K562 (cell line): Measurements from ENCODE around the gene WWOX. TPM values are rescaled to one million over a fixed set of nuclear protein-coding genes. Genes with fewer than 3 reads are reported as not detected.

Source experiments
- ATAC-seq: fragments of 200-7000 bp; cut with Tn5 transposase; 3 replicates; pipeline ENCODE4 v1.9.1; 2020; ENCODE audit warnings: moderate library complexity
- BruUV-seq: library from RNA; stranded (reverse); fragments of 400-500 nt; replicated peaks from 2 replicates; lab custom pipeline; 2021; lab: Mats Ljungman, UMichigan
- CTCF ChIA-PET: fragments of 300-600 bp; formaldehyde crosslinking; extraction: SDS; loops from one replicate; lab custom pipeline; 2021; ENCODE audit warnings: low intra/inter-chr PET ratio; lab: Yijun Ruan, JAX
- POLR2A ChIA-PET: fragments of 300-600, 350-650 bp; sonication (Branson Sonifier 250); formaldehyde crosslinking; extraction: SDS; loops from one replicate; lab custom pipeline; 2021; ENCODE audit warnings: antibody characterized with exemption, inconsistent platforms; lab: Yijun Ruan, JAX
- DNase-seq, 4 experiments: peaks; one replicate each; pipeline versions ENCODE4 v3.0.0 to v3.0.0-alpha.2; 2011 to 2018; ENCODE audit warnings: low spot score in 3 of 4, mixed read lengths in 3 of 4; ENCODE audit errors: extremely low read depth in 1 of 4
- FAIRE-seq: peaks from 2 replicates; lab custom pipeline; 2011; peaks lifted over from hg19 to GRCh38; lab: Jason Lieb, UNC
- H2AFZ ChIP-seq: 2 replicates; pipeline ENCODE4 v1.6.0; 2011; ENCODE audit warnings: low read depth, low read length, control low read depth, inconsistent platforms
- H3K27ac ChIP-seq: fragments of 200-600 bp; 3 replicates; pipeline ENCODE4 v1.8.0; 2011; ENCODE audit warnings: low read depth, mild to moderate bottlenecking, control low read depth, inconsistent platforms, low read length, moderate library complexity, mixed read lengths; ENCODE audit errors: extremely low read depth
- H3K27me3 ChIP-seq, 2 experiments: fragments of 300-600 bp in 1 of 2; 2 replicates in 1 of 2; 3 replicates in 1 of 2; pipeline versions ENCODE4 v1.6.0 to v1.8.0; 2011; ENCODE audit warnings: inconsistent platforms in 2 of 2, low read length in 2 of 2, mild to moderate bottlenecking in 1 of 2, mixed read lengths in 1 of 2, moderate library complexity in 1 of 2; ENCODE audit not compliant: control insufficient read depth in 2 of 2, insufficient read depth in 2 of 2
- H3K36me3 ChIP-seq: fragments of 300-600 bp; 3 replicates; pipeline ENCODE4 v1.8.0; 2011; ENCODE audit warnings: mild to moderate bottlenecking, low read length, inconsistent platforms; ENCODE audit not compliant: control insufficient read depth, insufficient read depth
- H3K4me1 ChIP-seq, 2 experiments: fragments of 200-600 bp in 1 of 2; replicated peaks in 1 of 2; 2 replicates in 1 of 2; 3 replicates in 1 of 2; pipeline versions ENCODE4 v1.5.1 to v1.8.0; 2011; ENCODE audit warnings: inconsistent platforms in 2 of 2, low read length in 2 of 2, mild to moderate bottlenecking in 1 of 2, mixed read lengths in 1 of 2, moderate library complexity in 1 of 2; ENCODE audit not compliant: control insufficient read depth in 2 of 2, insufficient read depth in 2 of 2
- H3K4me2 ChIP-seq: 2 replicates; pipeline ENCODE4 v1.6.1; 2011; ENCODE audit warnings: low read length, control low read depth, inconsistent platforms, mixed read lengths; ENCODE audit not compliant: insufficient read depth
- H3K4me3 ChIP-seq: fragments of 200-600 bp; sonication (generic), shearing (Covaris generic); 2 replicates; pipeline ENCODE4 v1.5.1; 2016; ENCODE audit warnings: control low read depth, inconsistent platforms
- H3K79me2 ChIP-seq: fragments of 200-600 bp; 3 replicates; pipeline ENCODE4 v1.8.0; 2011; ENCODE audit warnings: low read length, inconsistent platforms; ENCODE audit not compliant: control insufficient read depth, insufficient read depth
- H3K9ac ChIP-seq, 2 experiments: 2 replicates each; pipeline versions ENCODE4 v1.6.0 to v1.6.1; 2011; ENCODE audit warnings: low read depth in 2 of 2, low read length in 2 of 2, control low read depth in 1 of 2, inconsistent platforms in 1 of 2, mild to moderate bottlenecking in 1 of 2, mixed read lengths in 1 of 2; ENCODE audit not compliant: insufficient read depth in 1 of 2
- H3K9me1 ChIP-seq: one replicate; pipeline ENCODE4 v1.6.0; 2011; ENCODE audit warnings: inconsistent platforms, mild to moderate bottlenecking, low read length, moderate library complexity; ENCODE audit not compliant: control insufficient read depth, insufficient read depth
- H3K9me3 ChIP-seq: replicated peaks from 2 replicates; pipeline ENCODE4 v1.5.1; 2011; ENCODE audit warnings: low read depth, low read length, inconsistent platforms; ENCODE audit not compliant: control insufficient read depth, insufficient read depth
- H4K20me1 ChIP-seq: replicated peaks from 2 replicates; pipeline ENCODE4 v1.6.1; 2011; ENCODE audit warnings: low read length, inconsistent platforms, mixed read lengths; ENCODE audit not compliant: control insufficient read depth, insufficient read depth
- FOXM1 ChIP-seq, 2 experiments: fragments of 450-650 bp in 1 of 2; sonication (generic) in 1 of 2; formaldehyde crosslinking in 1 of 2; IDR thresholded peaks; 2 replicates each; pipeline versions ENCODE4 v1.6.1 to v1.9.0; 2017 to 2022; ENCODE audit warnings: low read depth in 2 of 2, mild to moderate bottlenecking in 2 of 2, missing genetic modification reagents in 1 of 2, moderate library complexity in 1 of 2
- POLR2AphosphoS2 ChIP-seq: IDR thresholded peaks from 2 replicates; pipeline ENCODE4 v1.6.1; 2012; ENCODE audit warnings: low read length, improper control_type of control experiment
- PRPF4 ChIP-seq: fragments of 200-400 bp; formaldehyde crosslinking; IDR thresholded peaks from one replicate; pipeline ENCODE4 v1.6.1; 2017; ENCODE audit warnings: low read length, low read depth, mild to moderate bottlenecking; ENCODE audit not compliant: insufficient read depth, poor library complexity, severe bottlenecking
- WGBS: fragments of 100-300 bp; shearing (Covaris generic); methylation state at CpG from one replicate; pipeline ENCODE4 v1.1.6; 2016; ENCODE audit warnings: low coverage, mixed read lengths; ENCODE audit not compliant: insufficient coverage; ENCODE audit errors: missing lambda C conversion rate; 5-methylcytosine and 5-hydroxymethylcytosine counted together
- in situ Hi-C: fragments of 300-500 bp; cut with MboI; formaldehyde crosslinking; loops from 4 replicates; pipeline ENCODE4 v1.15.0; 2018; ENCODE audit warnings: inconsistent platforms, mixed read lengths
- intact Hi-C: fragments of 100-400 bp; cut with micrococcal nuclease; formaldehyde crosslinking; loops from 2 replicates; pipeline ENCODE4 v1.14.2; 2022
- polyA plus RNA-seq, 8 experiments: library from polyadenylated mRNA; depleted of rRNA in 4 of 8; stranded (reverse) in 5 of 8; unstranded in 3 of 8; fragments of >200 nt; fragmentation: Nextera tagmentation in 2 of 8; fragmentation: Illumina TruSeq in 1 of 8; extraction: Ambion mirVana in 2 of 8; extraction: Trizol in 1 of 8; gene quantifications; 2 replicates each; pipeline versions ENCODE4 v1.2.1 to v1.2.3, GENCODE V29; 2011 to 2014; ENCODE audit warnings: inconsistent platforms in 1 of 8, missing spikeins in 1 of 8
- total RNA-seq, 7 experiments: library from RNA; depleted of rRNA in 6 of 7; stranded (reverse); fragments of >200 nt in 6 of 7; fragmentation: Illumina TruSeq in 2 of 7; extraction: Trizol in 2 of 7; gene quantifications; 2 replicates each; pipeline versions ENCODE4 v1.2.1 to v1.2.3, GENCODE V29; 2011 to 2021; ENCODE audit warnings: low replicate concordance in 1 of 7
- TF ChIP-seq, protein P1 (sequence below): sonication (generic); formaldehyde crosslinking; IDR thresholded peaks from 2 replicates; pipeline ENCODE4 v1.8.0; 2022; ENCODE audit warnings: mild to moderate bottlenecking, low read depth, missing genetic modification reagents

Gene WWOX
- total and polyA plus RNA-seq, 9 of the 15 experiments (the other 6 are each of a cell fraction or from before 2014, with no cell fraction given), result 1.6 to 22.7 (median 8.1) TPM

DNA sequence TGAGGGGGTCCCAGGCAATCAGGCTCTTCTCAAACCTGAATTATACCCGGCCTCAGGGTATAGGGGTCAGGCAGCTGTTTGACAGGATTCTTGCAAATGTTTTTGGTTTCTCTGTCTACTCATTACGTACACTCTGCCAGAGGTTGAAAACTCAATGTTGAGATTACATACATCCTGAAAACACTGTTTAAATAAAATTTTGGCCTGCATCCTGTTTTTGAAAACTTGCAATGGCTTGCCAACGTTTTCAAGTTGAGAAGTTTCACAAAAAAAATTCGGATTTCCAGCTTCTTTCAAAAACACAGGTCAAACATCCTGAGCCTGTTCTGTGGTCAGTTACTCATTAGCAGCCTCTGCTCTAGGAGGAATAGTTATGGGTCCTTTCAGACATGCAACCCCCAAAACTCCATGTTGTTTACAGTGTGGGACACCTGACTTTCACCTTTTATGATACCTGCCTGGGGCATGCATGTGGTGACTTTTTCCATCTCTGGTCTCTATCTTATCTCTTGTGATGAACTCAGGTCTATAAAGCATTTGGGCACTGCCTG is 577.8 kb downstream of the WWOX start:
- ChIA-PET POLR2A (no interaction called here), CTCF (no interaction called here)
- intact Hi-C loops, result no loop called here
- no peak overlapping the region for H3K4me3 ChIP-seq
- ATAC-seq (no peak), DNase-seq (no peak), FAIRE-seq (no peak)
- no peaks in the 10 kb centered on the region for H3K4me1 ChIP-seq
- no peak overlapping the region for H3K9ac ChIP-seq
- no peak overlapping the region for H3K4me2 ChIP-seq
- BruUV-seq, result no TSS peak
- H3K27ac ChIP-seq, result no peak overlapping the region
- H3K79me2 ChIP-seq, result no peaks in the 10 kb centered on the region
- H3K36me3 ChIP-seq, result no peaks in the 10 kb centered on the region
- H2AFZ ChIP-seq, result no peak overlapping the region
- in situ Hi-C loops, result no loop called here
- peaks cover 15% of the 10 kb centered on the region in 2 experiments; a peak in 4 of 5 replicates for H3K27me3 ChIP-seq
- TF ChIP-seq POLR2AphosphoS2 (no peak), FOXM1 (IDR thresholded peaks at IDR 0.05; ENCODE audit: low read depth) (no peak), FOXM1 (CRISPR knock-in tag; IDR thresholded peaks at IDR 0.05; ENCODE audit: low read depth) (no peak), PRPF4 (no peak)
- TF ChIP-seq, protein P1, sequence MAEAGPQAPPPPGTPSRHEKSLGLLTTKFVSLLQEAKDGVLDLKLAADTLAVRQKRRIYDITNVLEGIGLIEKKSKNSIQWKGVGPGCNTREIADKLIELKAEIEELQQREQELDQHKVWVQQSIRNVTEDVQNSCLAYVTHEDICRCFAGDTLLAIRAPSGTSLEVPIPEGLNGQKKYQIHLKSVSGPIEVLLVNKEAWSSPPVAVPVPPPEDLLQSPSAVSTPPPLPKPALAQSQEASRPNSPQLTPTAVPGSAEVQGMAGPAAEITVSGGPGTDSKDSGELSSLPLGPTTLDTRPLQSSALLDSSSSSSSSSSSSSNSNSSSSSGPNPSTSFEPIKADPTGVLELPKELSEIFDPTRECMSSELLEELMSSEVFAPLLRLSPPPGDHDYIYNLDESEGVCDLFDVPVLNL (CRISPR knock-in tag), result no peak
- H3K9me3 ChIP-seq, result no peaks in the 10 kb centered on the region
- 0% methylated on average over 4 of the region's 4 CpGs for WGBS
- H3K9me1 ChIP-seq, result no peaks in the 10 kb centered on the region
- no peaks in the 10 kb centered on the region for H4K20me1 ChIP-seq
